CD4-positive, alpha-beta memory T cell (primary cell): Measurements from ENCODE around the gene CCNL1. TPM values are rescaled to one million over a fixed set of nuclear protein-coding genes. Genes with fewer than 3 reads are reported as not detected.
"Not testable (repeated sequence)": the region's sequence is repeated elsewhere in the genome, so short reads cannot be mapped to it uniquely, and the experiment has no call there.

ENCODE experiments used
- CTCF ChIA-PET: fragments of 350-600 bp; sonication (Branson Sonifier 250); formaldehyde crosslinking; loops from one replicate; lab custom pipeline; 2021; ENCODE audit warnings: inconsistent platforms; ENCODE audit not compliant: partially characterized antibody; lab: Charles Lee
- POLR2A ChIA-PET: fragments of 350-600 bp; sonication (Branson Sonifier 250); formaldehyde crosslinking; loops from one replicate; lab custom pipeline; 2021; ENCODE audit not compliant: partially characterized antibody; lab: Charles Lee
- DNase-seq, 5 donors: peaks; one replicate each; pipeline versions ENCODE4 v3.0.0 to v3.0.0-alpha.2; 2020 to 2022; ENCODE audit warnings: mixed read lengths in 1 of 5
- H3K27ac ChIP-seq: one replicate; pipeline ENCODE4 v1.7.0; 2013; ENCODE audit warnings: low read depth, low read length
- H3K27me3 ChIP-seq: 2 replicates; pipeline ENCODE4 v1.7.0; 2013; ENCODE audit warnings: mild to moderate bottlenecking, low read length, moderate library complexity; ENCODE audit not compliant: insufficient read depth
- H3K36me3 ChIP-seq: 2 replicates; pipeline ENCODE4 v1.7.0; 2013; ENCODE audit warnings: mild to moderate bottlenecking, low read length, moderate library complexity; ENCODE audit not compliant: insufficient read depth
- H3K4me1 ChIP-seq: 2 replicates; pipeline ENCODE4 v1.7.0; 2013; ENCODE audit warnings: mild to moderate bottlenecking, low read length, moderate library complexity; ENCODE audit not compliant: insufficient read depth
- H3K4me3 ChIP-seq, 2 donors: one replicate each; pipeline ENCODE4 v1.7.0; 2013; ENCODE audit warnings: low read length in 2 of 2, mild to moderate bottlenecking in 1 of 2
- H3K9me3 ChIP-seq, 2 donors: one replicate each; pipeline ENCODE4 v1.7.0; 2013; ENCODE audit warnings: low read length in 2 of 2, control low read depth in 1 of 2; ENCODE audit not compliant: control insufficient read depth in 1 of 2
- H3K27ac Mint-ChIP-seq, 7 donors: one replicate each; pipeline ENCODE4 v1.8.0; 2020 to 2021; ENCODE audit warnings: mixed read lengths in 7 of 7, mild to moderate bottlenecking in 6 of 7, inconsistent platforms in 3 of 7, moderate library complexity in 3 of 7
- H3K27me3 Mint-ChIP-seq, 2 donors: one replicate each; pipeline ENCODE4 v1.8.0; 2020 to 2021; ENCODE audit warnings: mixed read lengths in 2 of 2
- H3K36me3 Mint-ChIP-seq, 2 donors: one replicate each; pipeline ENCODE4 v1.8.0; 2020 to 2021; ENCODE audit warnings: mixed read lengths in 2 of 2, inconsistent platforms in 1 of 2, mild to moderate bottlenecking in 1 of 2
- H3K4me1 Mint-ChIP-seq, 4 donors: one replicate each; pipeline ENCODE4 v1.8.0; 2020 to 2021; ENCODE audit warnings: mixed read lengths in 4 of 4, mild to moderate bottlenecking in 1 of 4
- H3K4me3 Mint-ChIP-seq, 8 donors: one replicate each; pipeline ENCODE4 v1.8.0; 2020 to 2021; ENCODE audit warnings: mixed read lengths in 8 of 8, mild to moderate bottlenecking in 7 of 8, moderate library complexity in 6 of 8, inconsistent platforms in 3 of 8
- H3K9me3 Mint-ChIP-seq, 8 donors: one replicate each; pipeline ENCODE4 v1.8.0; 2020 to 2021; ENCODE audit warnings: mixed read lengths in 8 of 8, mild to moderate bottlenecking in 5 of 8, inconsistent platforms in 3 of 8, moderate library complexity in 1 of 8
- intact Hi-C: fragments of 100-400 bp; cut with micrococcal nuclease; formaldehyde crosslinking; loops from one replicate; pipeline ENCODE4 v1.15.1; 2023
- polyA plus RNA-seq, 2 donors: library from polyadenylated mRNA; unstranded; fragments of 300-500 nt; fragmentation: Illumina TruSeq; gene quantifications; one replicate each; pipeline ENCODE4 v1.2.3, GENCODE V29; 2021
- total RNA-seq, 2 experiments: library from RNA; stranded (reverse); gene quantifications; one replicate each; pipeline ENCODE4 v1.2.3, GENCODE V29; 2021

CCNL1 gene
- total and polyA plus RNA-seq, 4 experiments from 2014 or later = 62.7 to 330 (median 198) TPM

DNA sequence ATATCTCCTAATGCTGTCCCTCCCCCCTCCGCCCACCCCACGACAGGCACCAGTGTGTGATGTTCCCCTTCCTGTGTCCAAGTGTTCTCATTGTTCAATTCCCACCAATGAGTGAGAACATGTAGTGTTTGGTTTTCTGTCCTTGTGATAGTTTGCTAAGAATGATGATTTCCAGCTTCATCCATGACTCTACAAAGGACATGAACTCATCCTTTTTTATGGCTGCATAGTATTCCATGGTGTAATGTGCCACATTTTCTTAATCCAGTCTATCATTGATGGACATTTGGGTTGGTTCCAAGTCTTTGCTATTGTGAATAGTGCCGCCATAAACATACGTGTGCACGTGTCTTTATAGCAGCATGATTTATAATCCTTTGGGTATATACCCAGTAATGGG is 31.2 kb upstream of the CCNL1 start:
- H3K27me3 ChIP-seq, DNase-seq, H3K27ac ChIP-seq, H3K27ac Mint-ChIP-seq, CTCF ChIA-PET, H3K4me3 ChIP-seq, POLR2A ChIA-PET, H3K36me3 ChIP-seq, H3K27me3 Mint-ChIP-seq, H3K4me1 Mint-ChIP-seq, intact Hi-C loops, H3K4me1 ChIP-seq: not testable (repeated sequence)
- peaks cover 24 to 37% of the 10 kb centered on the region in 2 donors for H3K36me3 Mint-ChIP-seq
- peaks cover 9 to 12% of the 10 kb centered on the region in 2 donors for H3K9me3 ChIP-seq
- H3K4me3 Mint-ChIP-seq = peak overlapping the region in 1 of 8 donors; percentile 30
- peaks cover 8 to 97% (median 90%) of the 10 kb centered on the region in 8 donors for H3K9me3 Mint-ChIP-seq

DNA sequence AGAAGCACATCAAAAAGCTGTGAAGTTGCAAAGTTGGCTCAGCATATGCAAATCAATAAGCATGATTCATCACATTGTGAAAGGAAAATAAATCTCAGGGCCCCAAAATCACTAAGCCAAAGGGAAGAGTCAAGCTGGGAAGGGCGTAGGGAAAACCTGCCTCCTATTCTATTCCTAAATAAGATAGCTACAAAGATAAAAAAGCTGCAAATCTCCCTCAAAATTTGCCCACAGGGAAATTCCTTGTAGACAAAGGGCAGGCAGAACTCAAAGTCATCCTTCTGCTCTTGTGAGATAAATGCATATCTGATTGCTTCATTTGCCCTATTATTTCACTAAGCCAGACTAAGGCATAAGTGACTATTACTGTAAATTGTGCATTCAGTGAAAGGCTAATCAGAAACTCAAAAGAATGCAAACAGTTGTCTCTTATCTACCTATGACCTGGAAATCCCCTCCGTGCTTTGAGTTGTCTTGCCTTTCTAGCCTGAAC is 30.5 kb upstream of the CCNL1 start:
- Histone ChIP-seq H3K4me3 (no peak overlapping the region), H3K4me1 (no peaks in the 10 kb centered on the region), H3K36me3 (no peaks in the 10 kb centered on the region), H3K9me3 (peaks cover 7 to 9% of the 10 kb centered on the region in 2 donors), H3K27me3 (no peaks in the 10 kb centered on the region), H3K27ac (no peak overlapping the region)
- CTCF ChIA-PET = interaction anchor here (1.4 kb wide), 1 partner anchor 11 kb away, joined by 5 read pairs; no protein-coding TSS in a partner anchor
- intact Hi-C loops = no loop called here
- H3K27me3 Mint-ChIP-seq = no peaks in the 10 kb centered on the region
- POLR2A ChIA-PET = no interaction called here
- H3K36me3 Mint-ChIP-seq = peaks cover 31 to 41% of the 10 kb centered on the region in 2 donors
- no peak for DNase-seq
- H3K9me3 Mint-ChIP-seq = peaks cover 8 to 97% (median 89%) of the 10 kb centered on the region in 8 donors
- H3K4me1 Mint-ChIP-seq = no peaks in the 10 kb centered on the region
- H3K4me3 Mint-ChIP-seq = no peak overlapping the region
- H3K27ac Mint-ChIP-seq = no peak overlapping the region

DNA sequence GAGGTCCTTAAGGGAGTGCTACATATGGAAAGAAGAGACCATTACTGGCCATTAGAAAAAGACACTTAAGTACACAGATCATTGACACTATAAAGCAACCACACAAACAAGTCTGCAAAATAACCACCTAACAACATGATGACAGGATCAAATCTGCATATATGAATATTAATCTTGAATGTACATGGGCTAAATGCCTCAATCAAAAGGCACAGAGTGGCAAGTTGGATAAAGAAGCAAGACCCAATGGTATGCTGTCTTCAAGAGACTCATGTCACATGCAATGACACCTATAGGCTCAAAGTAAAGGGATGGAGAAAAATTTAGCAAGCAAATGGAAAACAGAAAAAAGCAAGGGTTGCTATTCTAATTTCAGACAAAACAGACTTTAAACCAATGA is 28.4 kb upstream of the CCNL1 start:
- H3K36me3 ChIP-seq = no peaks in the 10 kb centered on the region
- no peaks in the 10 kb centered on the region for H3K27me3 Mint-ChIP-seq
- ChIA-PET CTCF (no interaction called here), POLR2A (no interaction called here)
- H3K4me3 Mint-ChIP-seq = no peak overlapping the region
- peaks cover 47 to 57% of the 10 kb centered on the region in 2 donors for H3K36me3 Mint-ChIP-seq
- no peak overlapping the region for H3K27ac ChIP-seq
- H3K4me3 ChIP-seq = no peak overlapping the region
- H3K27ac Mint-ChIP-seq = no peak overlapping the region
- H3K4me1 ChIP-seq = no peaks in the 10 kb centered on the region
- peaks cover 7 to 9% of the 10 kb centered on the region in 2 donors for H3K9me3 ChIP-seq
- peaks cover 9 to 94% (median 79%) of the 10 kb centered on the region in 8 donors for H3K9me3 Mint-ChIP-seq
- peaks cover 0 to 6% (median 4%) of the 10 kb centered on the region in 4 donors for H3K4me1 Mint-ChIP-seq
- DNase-seq = no peak
- intact Hi-C loops = no loop called here
- H3K27me3 ChIP-seq = no peaks in the 10 kb centered on the region

DNA sequence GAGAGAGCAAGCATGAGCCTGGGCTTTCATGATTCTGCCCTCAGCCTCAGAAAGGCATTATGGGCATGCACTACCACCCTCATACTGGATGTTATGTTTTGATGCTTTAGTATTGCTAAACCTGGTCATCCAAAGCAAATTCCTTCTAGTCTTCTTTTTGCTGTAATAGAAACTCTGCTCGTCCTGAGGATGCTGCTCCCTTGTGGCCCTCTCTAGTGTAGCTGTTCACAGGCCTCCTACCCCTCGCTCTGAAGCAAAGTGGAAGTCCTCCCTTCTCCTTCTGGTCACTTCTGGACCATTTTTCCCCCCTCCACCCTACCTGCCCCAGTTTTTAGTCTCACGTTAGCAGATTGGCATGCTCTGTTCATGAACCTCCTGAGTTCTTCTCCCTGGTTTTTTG is 22.9 kb upstream of the CCNL1 start:
- Mint-ChIP-seq H3K9me3 (peaks cover 2 to 45% (median 31%) of the 10 kb centered on the region in 8 donors), H3K27me3 (no peaks in the 10 kb centered on the region), H3K4me1 (peaks cover 5 to 16% (median 13%) of the 10 kb centered on the region in 4 donors), H3K27ac (no peak overlapping the region), H3K4me3 (no peak overlapping the region), H3K36me3 (peaks cover 46 to 65% of the 10 kb centered on the region in 2 donors)
- Histone ChIP-seq H3K27me3 (no peaks in the 10 kb centered on the region), H3K9me3 (peaks cover 0 to 2% of the 10 kb centered on the region in 2 donors), H3K4me1 (no peaks in the 10 kb centered on the region), H3K4me3 (no peak overlapping the region), H3K27ac (no peak overlapping the region), H3K36me3 (no peaks in the 10 kb centered on the region)
- intact Hi-C loops = no loop called here
- ChIA-PET CTCF (no interaction called here), POLR2A (no interaction called here)
- DNase-seq = no peak

DNA sequence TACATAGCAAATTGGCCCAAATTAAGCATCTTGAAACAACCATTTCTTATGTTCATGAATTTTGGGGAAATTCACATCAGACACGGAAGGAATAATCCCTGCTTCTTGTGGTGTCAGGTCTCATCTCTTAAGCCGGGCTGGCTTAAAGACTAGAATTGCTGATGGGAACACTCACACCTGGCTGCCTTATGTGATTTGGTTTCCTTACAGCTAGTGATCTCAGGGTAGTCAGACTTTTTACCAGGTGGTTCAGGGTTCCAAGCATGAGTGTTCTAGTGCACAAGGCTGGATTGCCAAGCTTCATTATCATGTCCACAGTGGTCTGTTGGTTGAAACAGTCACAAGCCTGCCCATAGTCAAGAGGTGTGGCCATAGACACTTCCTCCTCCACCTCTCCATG is 20.3 kb upstream of the CCNL1 start:
- no peak overlapping the region for H3K4me3 ChIP-seq
- H3K36me3 ChIP-seq = no peaks in the 10 kb centered on the region
- CTCF ChIA-PET = no interaction called here
- no peaks in the 10 kb centered on the region for H3K9me3 ChIP-seq
- Mint-ChIP-seq H3K36me3 (peaks cover 33 to 46% of the 10 kb centered on the region in 2 donors), H3K4me3 (no peak overlapping the region), H3K27me3 (no peaks in the 10 kb centered on the region), H3K9me3 (peaks cover 2 to 22% (median 11%) of the 10 kb centered on the region in 8 donors), H3K4me1 (peaks cover 18 to 33% (median 21%) of the 10 kb centered on the region in 4 donors), H3K27ac (peak overlapping the region in 1 of 7 donors; percentile 15)
- no peak for DNase-seq
- POLR2A ChIA-PET = interaction anchor here (1.0 to 1.1 kb wide), 2 partner anchors 20 kb away, joined by 3 read pairs; partner anchors contain the start of gene CCNL1
- no peak overlapping the region for H3K27ac ChIP-seq
- peaks cover 16% of the 10 kb centered on the region for H3K4me1 ChIP-seq
- no peaks in the 10 kb centered on the region for H3K27me3 ChIP-seq
- intact Hi-C loops = no loop called here

DNA sequence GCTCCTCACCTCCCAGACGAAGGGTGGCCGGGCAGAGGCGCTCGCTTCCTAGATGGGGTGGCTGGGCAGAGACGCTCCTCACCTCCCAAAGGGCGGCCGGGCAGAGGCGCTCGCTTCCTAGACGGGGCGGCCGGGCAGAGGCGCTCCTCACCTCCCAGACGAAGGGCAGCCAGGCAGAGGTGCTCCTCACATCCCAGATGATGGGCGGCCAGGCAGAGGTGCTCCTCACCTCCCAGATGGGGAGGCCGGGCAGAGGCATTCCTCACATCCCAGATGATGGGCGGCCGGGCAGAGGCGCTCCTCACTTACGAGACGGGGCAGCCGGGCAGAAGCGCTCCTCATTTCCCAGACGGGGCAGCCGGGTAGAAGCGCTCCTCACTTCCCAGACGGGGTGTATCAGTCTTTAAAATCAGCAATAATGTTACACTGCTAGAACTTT is 19.4 kb upstream of the CCNL1 start:
- H3K27me3 Mint-ChIP-seq = no peaks in the 10 kb centered on the region
- peaks cover 16% of the 10 kb centered on the region for H3K4me1 ChIP-seq
- CTCF ChIA-PET = no interaction called here
- DNase-seq = no peak
- H3K27me3 ChIP-seq = no peaks in the 10 kb centered on the region
- H3K27ac ChIP-seq = no peak overlapping the region
- no peak overlapping the region for H3K4me3 Mint-ChIP-seq
- peaks cover 31 to 38% of the 10 kb centered on the region in 2 donors for H3K36me3 Mint-ChIP-seq
- no peaks in the 10 kb centered on the region for H3K9me3 ChIP-seq
- H3K36me3 ChIP-seq = no peaks in the 10 kb centered on the region
- peaks cover 15 to 37% (median 24%) of the 10 kb centered on the region in 4 donors for H3K4me1 Mint-ChIP-seq
- no peak overlapping the region for H3K4me3 ChIP-seq
- no peak overlapping the region for H3K27ac Mint-ChIP-seq
- intact Hi-C loops = loop anchor here (10.0 kb wide), 1 partner anchor 925 kb away; the partner anchor contains the start of gene SHOX2
- POLR2A ChIA-PET = interaction anchor here (1.1 kb wide), 1 partner anchor 19 kb away, joined by 3 read pairs; the partner anchor contains the start of gene CCNL1
- peaks cover 2 to 13% (median 7%) of the 10 kb centered on the region in 8 donors for H3K9me3 Mint-ChIP-seq

DNA sequence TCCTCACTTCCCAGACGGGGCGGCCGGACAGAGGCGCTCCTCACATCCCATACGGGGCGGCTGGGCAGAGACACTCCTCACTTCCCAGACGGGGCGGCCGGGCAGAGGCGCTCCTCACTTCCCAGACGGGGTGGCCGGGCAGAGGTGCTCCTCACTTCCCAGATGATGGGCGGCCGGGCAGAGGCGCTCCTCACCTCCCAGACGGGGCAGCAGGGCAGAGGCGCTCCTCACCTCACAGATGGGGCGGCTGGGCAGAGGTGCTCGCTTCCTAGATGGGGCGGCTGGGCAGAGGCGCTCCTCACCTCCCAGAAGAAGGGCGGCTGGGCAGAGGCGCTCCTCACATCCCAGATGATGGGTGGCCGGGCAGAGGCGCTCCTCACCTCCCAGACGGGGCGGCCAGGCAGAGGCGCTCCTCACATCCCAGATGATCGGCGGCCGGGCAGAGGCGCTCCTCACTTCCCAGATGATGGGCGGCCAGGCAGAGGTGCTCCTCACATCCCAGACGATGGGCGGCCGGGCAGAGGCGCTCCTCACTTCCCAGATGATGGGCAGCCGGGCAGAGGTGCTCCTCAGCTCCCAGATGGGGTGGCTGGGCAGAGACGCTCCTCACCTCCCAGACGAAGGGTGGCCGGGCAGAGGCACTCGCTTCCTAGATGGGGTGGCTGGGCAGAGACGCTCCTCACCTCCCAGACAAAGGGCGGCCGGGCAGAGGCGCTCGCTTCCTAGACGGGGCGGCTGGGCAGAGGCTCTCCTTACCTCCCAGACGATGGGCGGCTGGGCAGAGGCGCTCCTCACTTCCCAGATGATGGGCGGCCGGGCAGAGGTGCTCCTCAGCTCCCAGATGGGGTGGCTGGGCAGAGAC is 18.8 kb upstream of the CCNL1 start:
- DNase-seq, H3K27me3 ChIP-seq, CTCF ChIA-PET, H3K27ac Mint-ChIP-seq, H3K27me3 Mint-ChIP-seq, H3K27ac ChIP-seq, H3K4me3 ChIP-seq, H3K9me3 ChIP-seq, H3K9me3 Mint-ChIP-seq, H3K4me3 Mint-ChIP-seq, H3K36me3 ChIP-seq: not testable (repeated sequence)
- POLR2A ChIA-PET = interaction anchor here (1.1 kb wide), 1 partner anchor 19 kb away, joined by 3 read pairs; the partner anchor contains the start of gene CCNL1
- Mint-ChIP-seq H3K36me3 (peaks cover 26 to 31% of the 10 kb centered on the region in 2 donors), H3K4me1 (peaks cover 17 to 41% (median 28%) of the 10 kb centered on the region in 4 donors)
- intact Hi-C loops = loop anchor here (10.0 kb wide), 1 partner anchor 926 kb away; the partner anchor contains the start of gene SHOX2
- H3K4me1 ChIP-seq = peaks cover 22% of the 10 kb centered on the region
